ENCODE data around the gene LPCAT3.
"Not testable (repeated sequence)": the region's sequence is repeated elsewhere in the genome, so short reads cannot be mapped to it uniquely, and the experiment has no call there.

LPCAT3 gene

GRCh38 chr12:7018350-7019042 lies at the start of gene LPCAT3:
Gene LPCAT3, minus strand, starts transcription at chr12:7018476. Its CDS starts 52 bp downstream, at chr12:7018424.
- DNase-seq (ENCODE audit: low read depth) = peak; percentile 91

DNA sequence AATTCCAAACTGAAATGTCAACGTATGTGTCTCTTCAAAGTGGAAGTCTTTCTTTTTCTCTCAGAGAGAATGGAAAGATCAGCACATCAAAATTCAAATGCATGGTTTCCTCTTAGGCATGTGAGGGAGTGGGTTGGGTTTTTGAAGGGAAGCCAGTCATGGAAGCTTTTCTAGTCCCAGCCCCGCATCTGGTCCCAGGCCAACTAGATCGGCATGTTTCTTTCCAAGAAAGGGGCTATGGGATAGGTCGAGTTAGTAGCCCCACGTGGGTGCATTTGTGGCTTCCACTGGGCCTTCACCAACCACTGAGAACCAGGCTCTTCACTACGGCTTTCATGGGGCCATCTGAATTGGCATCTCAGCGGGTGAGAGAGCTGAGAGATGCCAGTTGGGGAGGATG lies 48.8 kb upstream of the LPCAT3 start:
- no peak for DNase-seq (ENCODE audit: low read depth)

- DNase-seq (ENCODE audit: low read depth) = no peak
Measured at GRCh38 chr12:7066596-7066995, 48.3 kb upstream of the LPCAT3 start.

DNA sequence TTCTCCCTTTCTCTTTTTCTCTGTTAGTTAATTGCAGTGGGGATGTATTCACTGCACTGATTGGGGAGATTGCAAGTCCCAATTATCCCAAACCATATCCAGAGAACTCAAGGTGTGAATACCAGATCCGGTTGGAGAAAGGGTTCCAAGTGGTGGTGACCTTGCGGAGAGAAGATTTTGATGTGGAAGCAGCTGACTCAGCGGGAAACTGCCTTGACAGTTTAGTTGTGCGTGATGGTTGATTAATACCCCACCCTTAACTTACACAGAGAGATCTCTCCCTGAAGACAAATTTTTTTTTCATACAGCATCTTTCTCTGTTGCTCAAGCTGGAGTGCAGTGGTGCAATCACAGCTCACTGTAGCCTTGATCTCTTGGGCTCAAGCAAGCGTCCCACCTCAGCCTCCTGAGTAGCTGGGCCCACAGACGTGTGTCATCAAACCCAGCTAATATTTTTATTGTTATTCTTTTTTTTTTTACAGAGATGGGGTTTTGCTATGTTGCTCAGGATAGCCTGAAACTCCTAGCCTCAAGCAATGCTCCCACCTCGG lies 46.9 kb upstream of the LPCAT3 start:
- DNase-seq (ENCODE audit: low read depth) = no peak

- DNase-seq (ENCODE audit: low read depth) = no peak
Measured at GRCh38 chr12:7064516-7064915, 46.2 kb upstream of the LPCAT3 start.

GRCh38 chr12:7061596-7061995 lies 43.3 kb upstream of the LPCAT3 start:
- no peak for DNase-seq (ENCODE audit: low read depth)

DNA sequence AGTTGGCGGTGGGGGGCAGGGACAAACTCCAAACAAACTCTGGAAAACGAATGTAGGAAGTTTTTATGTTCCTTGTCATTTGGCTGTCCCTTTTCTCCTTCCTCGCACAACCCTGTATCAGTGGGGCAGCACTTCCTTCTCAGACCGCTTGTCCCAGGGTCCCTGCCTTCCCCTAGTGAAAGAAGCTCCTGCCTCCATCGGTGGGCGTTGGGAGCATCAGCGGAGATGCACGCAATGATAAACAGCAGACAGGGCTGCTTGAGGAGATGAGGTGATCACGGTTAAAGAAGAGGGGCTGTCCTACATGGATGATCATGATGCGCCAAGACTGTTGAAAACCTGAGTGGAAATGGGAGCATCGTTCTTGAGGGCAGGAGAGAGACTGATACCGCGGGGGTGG lies 42.9 kb upstream of the LPCAT3 start:
- no peak for DNase-seq (ENCODE audit: low read depth)

- DNase-seq (ENCODE audit: low read depth) = no peak
Measured at GRCh38 chr12:7060353-7060954, 42.2 kb upstream of the LPCAT3 start, which contains the start of gene C1S. Gene C1S, plus strand, starts transcription at chr12:7060718. Its CDS starts 1,195 bp downstream, at chr12:7061913.

DNA sequence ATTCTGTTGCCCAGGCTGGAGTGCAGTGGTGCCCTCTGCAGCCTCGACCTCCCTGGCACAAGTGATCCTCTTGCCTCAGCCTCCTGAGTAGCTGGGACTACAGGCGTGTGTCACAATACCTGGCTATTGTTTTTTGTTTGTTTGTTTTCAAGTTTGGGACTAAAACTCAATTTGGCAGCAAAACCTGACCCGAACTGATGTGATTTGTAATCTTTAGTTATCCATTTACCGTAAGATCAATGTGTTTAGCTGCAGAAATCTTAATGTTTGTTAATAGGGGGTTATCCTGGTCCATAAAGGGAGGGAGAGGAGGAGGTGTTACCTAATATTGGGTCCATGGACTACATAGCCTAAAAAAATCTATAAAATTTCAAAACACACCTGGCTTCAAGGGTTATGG lies 41.5 kb upstream of the LPCAT3 start:
- DNase-seq (ENCODE audit: low read depth) = no peak

DNA sequence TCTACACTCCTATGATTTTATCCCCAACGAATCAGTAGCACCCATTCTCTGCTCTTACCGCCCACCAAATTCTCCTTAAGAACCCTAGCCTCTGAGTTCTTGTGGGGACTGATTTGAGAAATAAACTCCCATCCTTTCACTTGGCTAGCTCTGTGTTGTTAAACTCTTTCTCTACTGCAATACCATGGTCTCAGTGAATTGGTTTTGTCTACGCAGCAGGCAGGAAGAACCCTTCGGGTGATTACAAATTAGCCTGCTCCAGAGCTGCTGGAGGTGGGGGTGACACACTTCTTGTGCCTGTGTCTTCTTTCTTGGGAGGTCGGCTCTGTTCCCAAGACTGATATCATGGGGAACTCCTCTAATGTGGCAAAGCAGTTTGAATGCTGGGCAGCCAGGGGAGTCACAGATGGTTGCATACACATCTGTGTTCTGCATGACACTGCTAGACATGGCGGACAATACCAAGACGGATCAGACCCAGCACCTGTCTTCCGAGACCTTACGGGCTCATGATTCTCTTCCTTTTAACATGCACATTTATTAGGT lies 40.6 kb upstream of the LPCAT3 start:
- DNase-seq (ENCODE audit: low read depth) = no peak

DNA sequence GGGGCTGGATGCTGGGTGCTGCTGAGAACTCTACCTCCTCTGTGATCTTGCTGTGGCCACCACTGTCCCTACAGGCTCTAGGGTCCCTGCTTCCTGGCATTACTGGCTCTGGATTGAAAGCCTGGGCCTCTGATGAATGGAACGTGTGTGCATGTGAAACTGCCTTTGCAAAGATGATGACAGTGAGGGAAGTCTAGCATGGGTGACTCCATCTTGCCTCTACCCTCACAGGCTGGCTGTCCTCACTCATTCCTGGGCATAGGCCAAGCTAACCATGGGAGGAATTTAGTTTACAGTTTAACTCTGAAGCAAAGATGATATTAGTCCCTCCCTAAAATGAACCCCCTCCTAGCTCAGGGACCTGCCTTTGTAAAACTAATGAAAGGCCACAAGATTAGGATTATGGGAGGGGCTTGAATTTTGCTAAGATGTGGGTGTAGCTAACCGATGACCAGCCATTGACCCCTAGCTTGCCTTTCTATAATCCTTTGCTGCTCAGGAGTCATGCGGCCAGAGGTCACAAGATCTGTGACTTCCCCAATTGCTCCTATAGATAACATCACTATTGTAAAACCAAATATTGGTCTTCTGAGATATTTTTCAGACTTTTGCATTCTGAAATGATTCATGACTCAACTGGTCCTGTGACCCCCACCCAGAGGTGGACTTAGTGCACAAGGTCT lies 40.0 kb upstream of the LPCAT3 start:
- DNase-seq (ENCODE audit: low read depth) = no peak

GRCh38 chr12:7055736-7056135 lies 37.5 kb upstream of the LPCAT3 start:
- DNase-seq (ENCODE audit: low read depth) = not testable (repeated sequence)

GRCh38 chr12:7054925-7055324 lies 36.6 kb upstream of the LPCAT3 start:
- DNase-seq (ENCODE audit: low read depth) = no peak

DNA sequence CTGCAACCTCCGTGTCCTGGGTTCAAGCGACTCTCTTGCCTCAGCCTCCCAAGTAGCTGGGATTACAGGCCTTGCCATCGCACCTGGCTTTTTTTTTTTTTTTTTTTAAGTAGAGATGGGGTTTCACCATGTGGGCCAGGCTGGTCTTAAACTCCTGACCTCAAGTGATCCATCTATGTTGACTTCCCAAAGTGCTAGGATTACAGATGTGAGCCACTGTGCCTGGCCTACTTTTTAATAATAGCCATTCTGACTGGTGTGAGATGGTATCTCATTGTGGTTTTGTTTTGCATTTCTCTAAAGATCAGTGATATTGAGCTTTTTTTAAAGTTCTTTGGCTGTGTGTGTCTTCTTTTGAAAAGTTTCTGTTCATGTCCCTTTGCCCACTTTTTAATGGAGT lies 31.7 kb upstream of the LPCAT3 start:
- not testable (repeated sequence) for DNase-seq (ENCODE audit: low read depth)

GRCh38 chr12:7049445-7049951 lies 31.2 kb upstream of the LPCAT3 start:
- DNase-seq (ENCODE audit: low read depth) = not testable (repeated sequence)

DNA sequence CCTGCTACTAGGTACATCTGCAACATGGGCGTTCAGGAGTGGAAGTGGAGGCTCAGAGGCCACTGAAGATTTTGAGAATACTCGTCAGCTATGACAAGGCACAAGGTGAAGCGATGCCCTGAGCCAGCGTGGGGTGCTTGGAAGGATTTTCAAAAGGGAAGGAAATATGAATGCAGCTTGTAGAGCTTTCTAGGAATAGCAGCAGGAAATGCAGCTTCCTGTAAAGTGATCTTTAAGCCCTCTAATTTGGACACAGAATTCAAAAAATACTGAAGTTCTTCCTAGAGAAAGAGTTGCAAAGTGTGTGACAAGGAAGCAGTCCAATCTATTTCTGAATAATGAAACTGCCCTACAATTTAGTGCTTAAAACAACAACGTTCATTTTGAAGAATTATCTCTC lies 29.0 kb upstream of the LPCAT3 start:
- DNase-seq (ENCODE audit: low read depth) = no peak

DNA sequence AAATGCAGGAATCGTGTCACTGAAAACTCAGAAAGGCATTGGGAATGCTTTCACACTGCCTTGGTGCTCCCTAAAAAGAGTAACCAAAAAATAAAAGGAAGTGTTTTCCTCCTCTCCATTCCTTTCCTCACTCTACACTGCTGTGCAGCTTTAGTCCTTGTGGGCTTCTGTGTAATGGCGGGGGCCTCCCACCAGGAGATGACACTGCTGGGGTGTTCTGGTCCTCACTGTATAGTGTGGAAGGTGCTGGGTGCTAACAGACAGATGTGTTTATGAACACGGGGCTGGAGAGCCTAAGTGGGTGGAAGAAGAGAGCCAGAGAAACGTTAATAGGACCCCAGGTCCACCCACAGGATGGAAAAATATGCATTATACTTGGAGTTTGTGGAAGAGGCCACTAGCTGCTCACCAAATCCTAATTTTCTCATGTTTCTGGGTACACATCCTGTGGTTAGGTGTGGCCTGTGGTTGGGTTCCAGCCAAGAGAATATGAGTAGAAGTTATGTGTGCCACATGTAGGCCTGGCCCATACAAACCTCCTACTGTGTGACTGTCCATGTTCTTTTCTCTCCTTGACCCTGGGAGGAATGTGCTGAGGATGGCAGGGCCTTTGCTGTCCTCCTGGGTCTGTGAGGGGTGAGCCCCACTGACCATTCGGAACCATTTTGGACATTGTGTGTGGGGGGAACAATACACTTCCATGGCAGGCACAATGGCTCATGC lies 28.3 kb upstream of the LPCAT3 start:
- DNase-seq (ENCODE audit: low read depth) = no peak

- no peak for DNase-seq (ENCODE audit: low read depth)
Measured at GRCh38 chr12:7045913-7046312, 27.6 kb upstream of the LPCAT3 start.

- DNase-seq (ENCODE audit: low read depth) = no peak
Measured at GRCh38 chr12:7042842-7043241, 24.6 kb upstream of the LPCAT3 start.

- DNase-seq (ENCODE audit: low read depth) = no peak
Measured at GRCh38 chr12:7039403-7039802, 21.1 kb upstream of the LPCAT3 start.

GRCh38 chr12:7038591-7038990 lies 20.3 kb upstream of the LPCAT3 start:
- DNase-seq (ENCODE audit: low read depth) = no peak

GRCh38 chr12:7037411-7037810 lies 19.1 kb upstream of the LPCAT3 start:
- not testable (repeated sequence) for DNase-seq (ENCODE audit: low read depth)
